ENCODE results near the gene AZU1. TPM values are rescaled to one million over a fixed set of nuclear protein-coding genes. Genes with fewer than 3 reads are reported as not detected.
A peak's percentile ranks its signal among the peaks of the same experiment; 100 is the strongest.
"Not testable (repeated sequence)": the region's sequence is repeated elsewhere in the genome, so short reads cannot be mapped to it uniquely, and the experiment has no call there.

AZU1 gene
- total RNA-seq, 1 donor from 2014 or later = 1.9 TPM

- ATAC-seq (no peak), DNase-seq (ENCODE audit: low spot score) (no peak)
- intact Hi-C loops (cut with DNase I) = no loop called here
Observed at GRCh38 chr19:845707-846521, 18.3 kb downstream of the AZU1 start.

- intact Hi-C loops (cut with DNase I) = no loop called here
- ATAC-seq = no peak
Observed at GRCh38 chr19:848386-848921, 20.8 kb downstream of the AZU1 start.

GRCh38 chr19:849195-849594 is 21.6 kb downstream of the AZU1 start:
- ATAC-seq; DNase-seq (ENCODE audit: low spot score); intact Hi-C loops (cut with DNase I): not testable (repeated sequence)

More at GRCh38 chr19:848386-848921, 20.8 kb downstream of the AZU1 start:
- DNase-seq (ENCODE audit: low spot score) = no peak

GRCh38 chr19:850221-850978 is 22.8 kb downstream of the AZU1 start:
- DNase-seq (ENCODE audit: low spot score) (peak; percentile 92), ATAC-seq (peak; percentile 95)
- intact Hi-C loops (cut with DNase I) = no loop called here

GRCh38 chr19:850979-851335 is 23.3 kb downstream of the AZU1 start:
- intact Hi-C loops (cut with DNase I) = no loop called here
- no peak for DNase-seq (ENCODE audit: low spot score)
- no peak for ATAC-seq

GRCh38 chr19:852136-853013 is 24.7 kb downstream of the AZU1 start, which contains the start of gene ELANE:
TSS of gene ELANE (plus strand) at chr19:852303. CDS start at chr19:852329, 26 bp downstream.
- intact Hi-C loops (cut with DNase I) = no loop called here
- no peak for DNase-seq (ENCODE audit: low spot score)
- ATAC-seq = no peak

- DNase-seq (ENCODE audit: low spot score) (no peak), ATAC-seq (no peak)
- intact Hi-C loops (cut with DNase I) = no loop called here
Observed at GRCh38 chr19:853014-853585, 25.5 kb downstream of the AZU1 start.

- intact Hi-C loops (cut with DNase I); ATAC-seq; DNase-seq (ENCODE audit: low spot score): not testable (repeated sequence)
Observed at GRCh38 chr19:853614-854220, 26.1 kb downstream of the AZU1 start.

GRCh38 chr19:854549-854948 is 26.9 kb downstream of the AZU1 start:
- intact Hi-C loops (cut with DNase I) = no loop called here
- no peak for DNase-seq (ENCODE audit: low spot score)
- ATAC-seq = no peak

GRCh38 chr19:855142-855541 is 27.5 kb downstream of the AZU1 start:
- DNase-seq (ENCODE audit: low spot score) (no peak), ATAC-seq (no peak)
- intact Hi-C loops (cut with DNase I) = no loop called here

- ATAC-seq (no peak), DNase-seq (ENCODE audit: low spot score) (no peak)
- intact Hi-C loops (cut with DNase I) = no loop called here
Observed at GRCh38 chr19:855566-856120, 28.0 kb downstream of the AZU1 start.

GRCh38 chr19:858284-858683 is 30.6 kb downstream of the AZU1 start:
- intact Hi-C loops (cut with DNase I) = no loop called here
- no peak for DNase-seq (ENCODE audit: low spot score)
- ATAC-seq = no peak

GRCh38 chr19:858868-859843 is 31.5 kb downstream of the AZU1 start, which contains the start of gene CFD:
TSS of gene CFD (plus strand) at chr19:859664. CDS start at chr19:859690, 26 bp downstream.
- peak; percentile 86 for DNase-seq (ENCODE audit: low spot score)
- intact Hi-C loops (cut with DNase I) = no loop called here
- peak; percentile 78 for ATAC-seq

GRCh38 chr19:861141-861755 is 33.6 kb downstream of the AZU1 start:
- DNase-seq (ENCODE audit: low spot score) = no peak
- intact Hi-C loops (cut with DNase I) = no loop called here

GRCh38 chr19:861756-862580 is 34.3 kb downstream of the AZU1 start:
- ATAC-seq (peak; percentile 0), DNase-seq (ENCODE audit: low spot score) (peak; percentile 79)
- intact Hi-C loops (cut with DNase I) = no loop called here

More at GRCh38 chr19:861141-861755, 33.6 kb downstream of the AZU1 start:
- no peak for ATAC-seq

Data from sciatic nerve (tissue), 2 donors.